Prostate gland (tissue), 2 donors: ENCODE data around the gene CYP2C18.
"Not testable (repeated sequence)": the region's sequence is repeated elsewhere in the genome, so short reads cannot be mapped to it uniquely, and the experiment has no call there.

Experiments used
- CTCF ChIP-seq, 4 experiments: fragments of 200-600 bp in 2 of 4; fragments of 450-650 bp in 2 of 4; sonication (generic) in 2 of 4; IDR thresholded peaks; 1 replicate in 3 of 4; 2 replicates in 1 of 4; pipeline ENCODE4 v1.5.1; 2016 to 2019; ENCODE audit warnings: antibody characterized with exemption in 4 of 4, mild to moderate bottlenecking in 2 of 4, moderate library complexity in 2 of 4
- POLR2A ChIP-seq: fragments of 450-650 bp; IDR thresholded peaks from one replicate; pipeline ENCODE4 v1.6.1; 2016; ENCODE audit warnings: antibody characterized with exemption, mild to moderate bottlenecking

GRCh38 chr10:94682636-94683035 lies 893 bp upstream of the CYP2C18 start:
- TF ChIP-seq CTCF (IDR thresholded peaks at IDR 0.05); POLR2A: not testable (repeated sequence)
